Head of caudate nucleus (tissue), 42 donors: ENCODE measurements around the gene TRIL.

Experiments
- DNase-seq, 42 donors: peaks; one replicate each; pipeline versions ENCODE4 v3.0.0 to v3.0.0-alpha.2; 2020 to 2021; ENCODE audit warnings: mixed read lengths in 7 of 42
- intact Hi-C: fragments of 100-400 bp; cut with DNase I; formaldehyde crosslinking; loops from one replicate; pipeline ENCODE4 v1.15.0; 2022

Gene TRIL

GRCh38 chr7:28954471-28954870, 3.7 kb downstream of the TRIL start:
- intact Hi-C loops: no loop called here
- no peak for DNase-seq

DNA sequence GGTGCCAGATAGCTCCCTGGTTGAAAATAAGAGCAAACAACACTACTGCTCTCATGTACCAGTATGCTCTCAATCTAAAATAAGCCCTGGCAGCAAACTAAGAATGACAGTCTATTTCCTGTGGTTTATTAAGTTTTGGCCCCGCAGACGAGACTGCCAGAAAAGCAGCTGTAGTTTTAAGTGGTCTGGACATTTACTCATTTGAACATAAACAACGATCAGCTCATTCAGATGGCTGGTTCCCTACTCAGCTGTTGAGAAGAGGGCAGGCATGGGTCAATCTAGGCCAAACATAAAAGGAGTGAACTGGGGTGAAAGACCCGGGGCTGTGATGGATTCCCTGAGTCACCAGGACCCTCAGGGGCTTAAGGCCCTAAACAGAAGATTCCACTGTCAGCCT, 4.5 kb downstream of the TRIL start:
- DNase-seq: no peak
- intact Hi-C loops: no loop called here

DNA sequence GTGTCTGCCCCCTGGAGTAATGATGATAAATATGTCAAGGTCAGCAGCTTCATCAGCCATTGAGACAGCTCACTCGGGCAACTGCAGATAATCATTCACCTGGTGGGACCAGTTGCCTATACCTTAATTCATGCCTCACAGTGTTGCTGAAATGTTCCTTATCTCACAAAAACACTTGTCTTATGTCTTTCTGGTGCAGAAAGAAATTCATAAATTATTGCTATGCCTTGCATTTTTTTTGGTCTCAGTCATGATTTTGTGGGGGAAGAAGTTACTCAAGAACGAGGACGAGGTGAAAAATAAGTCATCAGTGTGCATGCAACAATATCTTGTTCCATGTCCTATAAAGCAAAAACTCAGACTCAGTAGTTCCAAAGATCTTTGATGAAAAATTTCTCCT, 16.0 kb downstream of the TRIL start:
- intact Hi-C loops: no loop called here
- DNase-seq: no peak

GRCh38 chr7:28941633-28942032, 16.5 kb downstream of the TRIL start:
- intact Hi-C loops: no loop called here

GRCh38 chr7:28940741-28941384, 17.3 kb downstream of the TRIL start:
- DNase-seq: no peak
- intact Hi-C loops: no loop called here

More at GRCh38 chr7:28941633-28942032, 16.5 kb downstream of the TRIL start:
- no peak for DNase-seq

DNA sequence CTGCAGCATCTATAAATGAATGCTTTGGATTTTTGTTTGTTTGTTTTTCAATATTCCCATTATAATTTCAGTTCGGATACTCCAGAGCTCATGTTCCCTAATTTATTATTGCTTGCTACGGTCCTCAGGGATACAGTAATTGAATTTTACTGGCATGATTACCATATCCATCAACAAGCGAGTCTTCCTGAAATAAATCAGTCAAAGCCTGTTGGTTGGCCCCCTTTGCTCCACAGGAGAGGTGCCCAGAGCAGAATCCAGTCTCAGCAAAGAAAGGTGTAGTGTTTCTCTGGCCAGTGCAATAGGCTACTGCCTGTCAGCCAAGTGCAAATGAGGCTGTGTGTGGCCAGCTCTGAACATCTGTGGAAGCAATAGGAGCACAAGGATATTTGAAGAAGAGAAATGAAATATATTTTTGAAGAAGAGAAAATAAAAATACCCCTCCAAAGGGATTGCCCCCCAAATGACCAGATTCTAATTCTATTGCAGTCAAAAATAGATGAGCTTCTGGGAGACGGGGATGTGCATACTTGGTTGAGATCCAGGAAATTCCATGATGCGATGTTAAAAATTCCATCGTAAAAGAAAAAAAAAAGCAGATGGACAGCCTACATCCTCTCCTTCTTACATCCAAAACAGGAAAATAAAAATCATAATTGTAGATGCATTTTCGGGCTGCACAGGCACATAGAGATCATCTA, 18.1 kb downstream of the TRIL start:
- intact Hi-C loops: no loop called here
- DNase-seq: no peak

GRCh38 chr7:28939367-28939766, 18.8 kb downstream of the TRIL start:
- DNase-seq: no peak
- intact Hi-C loops: no loop called here

- no peak for DNase-seq
- intact Hi-C loops: no loop called here
Observed at GRCh38 chr7:28937619-28938018, 20.5 kb downstream of the TRIL start.

DNA sequence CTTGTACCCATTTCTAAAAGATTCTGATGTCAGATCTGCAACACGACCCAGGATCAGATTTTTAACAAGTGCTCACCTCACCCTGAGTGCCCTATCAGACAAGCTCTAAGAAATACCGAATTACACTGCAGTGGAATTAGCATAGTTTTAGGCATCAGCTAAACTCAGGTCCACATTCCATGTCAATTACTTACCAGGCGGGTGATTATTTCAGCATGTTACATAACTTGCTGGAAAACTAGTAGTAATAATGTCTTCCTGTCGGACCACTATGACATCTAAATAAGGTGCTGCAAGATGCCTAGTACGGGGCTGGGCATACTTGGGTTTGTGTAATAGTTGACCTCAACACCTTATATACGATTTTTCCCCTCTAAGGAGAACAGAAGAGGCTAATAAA, 21.0 kb downstream of the TRIL start:
- no peak for DNase-seq
- intact Hi-C loops: no loop called here

DNA sequence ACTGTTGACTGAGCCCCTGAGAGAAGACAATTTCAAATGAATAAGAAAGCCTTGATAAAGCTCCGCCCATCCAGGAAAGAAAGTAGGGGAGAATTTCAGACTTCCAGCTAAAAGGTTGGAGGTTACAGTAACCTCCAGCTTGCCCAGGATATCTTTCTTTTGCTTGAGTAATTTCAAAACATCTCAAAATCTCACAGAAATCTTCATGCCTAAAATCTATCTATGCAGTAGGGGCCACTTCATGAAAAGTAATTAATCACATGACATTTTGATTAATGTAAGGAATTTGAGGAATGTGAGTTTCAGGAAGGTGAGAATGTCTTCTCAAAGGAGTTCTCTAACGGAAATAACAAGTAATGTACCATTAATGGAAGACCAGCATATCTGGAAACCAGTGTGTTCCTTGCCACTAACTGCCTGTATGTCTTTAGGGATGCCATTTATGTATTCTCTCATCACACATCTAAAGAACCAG, 24.2 kb downstream of the TRIL start:
- intact Hi-C loops: no loop called here
- no peak for DNase-seq

GRCh38 chr7:28931565-28931964, 26.6 kb downstream of the TRIL start:
- intact Hi-C loops: no loop called here
- no peak for DNase-seq

- peak; percentile 8 to 87 (median 60) for DNase-seq
- intact Hi-C loops: loop anchor here (5.0 kb wide), 1 partner anchor 480 kb away; no protein-coding TSS in a partner anchor
Observed at GRCh38 chr7:28926871-28927597, 31.1 kb downstream of the TRIL start.

- intact Hi-C loops: loop anchor here (2.0 kb wide), 1 partner anchor 184 kb away; no protein-coding TSS in a partner anchor
- peak; percentile 44 to 92 (median 81) for DNase-seq
Observed at GRCh38 chr7:28922624-28923331, 35.4 kb downstream of the TRIL start.

GRCh38 chr7:28921822-28922221, 36.3 kb downstream of the TRIL start:
- DNase-seq: peak in 39 of 42 donors; percentile 5 to 88 (median 68)
- intact Hi-C loops: loop anchor here (2.0 kb wide), 1 partner anchor 185 kb away; no protein-coding TSS in a partner anchor

- intact Hi-C loops: no loop called here
- DNase-seq: no peak
Observed at GRCh38 chr7:28920424-28920823, 37.7 kb downstream of the TRIL start.

GRCh38 chr7:28919510-28919909, 38.6 kb downstream of the TRIL start:
- DNase-seq: peak in 19 of 42 donors; percentile 9 to 66 (median 32)
- intact Hi-C loops: no loop called here

- intact Hi-C loops: no loop called here
- no peak for DNase-seq
Observed at GRCh38 chr7:28908775-28909174, 49.4 kb downstream of the TRIL start.

DNA sequence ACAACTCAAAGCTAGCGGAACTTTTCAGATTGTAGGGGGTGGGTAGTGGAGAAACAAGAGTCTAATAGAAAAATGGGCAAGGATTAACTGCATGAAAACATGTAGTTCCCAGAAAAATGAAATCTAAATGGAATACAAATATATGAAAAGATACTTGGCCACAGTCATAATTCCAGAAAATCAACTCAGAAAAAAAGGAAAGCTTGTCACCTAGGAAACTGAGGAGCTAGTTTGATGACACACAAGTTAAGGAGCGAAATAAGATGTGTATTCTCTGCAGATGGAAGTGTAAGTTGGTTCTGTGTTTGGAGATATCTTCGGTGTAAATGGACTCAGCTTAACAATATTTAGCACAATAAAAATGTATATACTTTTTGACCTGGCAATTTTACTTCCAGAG, 52.7 kb downstream of the TRIL start:
- intact Hi-C loops: no loop called here
- no peak for DNase-seq

DNA sequence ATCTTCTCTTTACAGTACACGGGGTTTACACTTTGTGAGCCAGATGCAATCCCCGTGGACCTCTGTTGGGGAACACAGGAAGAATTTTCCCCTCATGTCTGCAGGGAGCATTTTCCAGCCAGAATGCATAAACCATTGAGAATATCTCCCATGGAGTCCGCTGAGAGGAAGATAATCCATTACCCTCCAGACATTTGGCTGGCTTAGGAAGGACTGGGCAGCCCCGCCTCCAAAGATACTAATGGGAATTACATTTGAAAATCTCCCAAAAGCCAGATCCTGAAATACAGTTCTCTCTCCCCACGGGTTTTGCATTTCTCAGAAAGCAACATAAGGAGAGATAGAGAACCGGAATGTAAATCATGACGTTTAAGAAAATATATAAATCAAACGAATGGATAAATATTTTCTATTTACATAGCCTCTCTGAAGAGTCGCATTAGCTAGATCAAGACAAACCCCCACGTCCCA, 53.5 kb downstream of the TRIL start:
- intact Hi-C loops: no loop called here
- DNase-seq: no peak
